Measurements from ENCODE around the gene CBFA2T3.

DNA sequence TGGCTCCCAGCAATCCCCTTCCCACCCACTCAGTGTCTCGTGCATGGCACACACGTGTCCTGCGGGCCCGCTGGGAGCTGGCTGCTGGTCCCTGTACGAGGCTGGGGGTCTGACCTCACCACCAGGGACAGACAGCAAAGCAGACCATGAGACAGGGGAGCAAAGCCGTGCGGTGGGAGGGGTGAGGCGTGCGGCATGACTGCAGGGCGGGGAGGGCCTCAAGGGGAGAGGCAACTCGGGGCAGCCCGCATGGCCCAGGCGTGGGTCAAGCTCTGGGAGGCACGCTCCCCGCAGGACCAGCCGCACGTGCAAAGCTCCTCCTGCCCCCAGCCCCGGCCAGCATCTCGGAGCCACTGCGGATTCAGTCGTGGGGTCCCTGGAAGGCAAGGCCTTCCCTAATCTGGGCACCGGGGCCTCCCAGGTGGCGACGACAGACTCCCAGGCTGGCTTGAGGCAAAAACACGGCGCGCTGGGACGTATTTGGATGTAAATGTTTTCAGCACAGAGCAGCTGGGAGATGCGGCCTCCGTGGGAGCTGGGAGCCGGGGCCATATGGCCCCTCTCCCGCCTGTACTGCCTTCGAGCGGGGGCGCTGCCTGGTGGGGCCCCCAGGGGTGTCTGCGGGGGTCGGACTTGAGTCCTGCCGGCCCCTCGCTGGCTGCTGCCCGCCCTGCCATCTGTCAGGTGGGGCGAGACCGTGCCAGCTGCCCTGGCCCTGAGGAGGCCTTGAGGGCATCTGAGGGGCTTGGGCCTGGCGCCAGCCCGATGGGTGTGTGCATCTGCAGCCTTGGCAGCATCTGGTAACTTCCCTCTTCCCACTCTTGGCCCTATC, 12.2 kb upstream of the CBFA2T3 start:
- TF ChIP-seq, protein P1, sequence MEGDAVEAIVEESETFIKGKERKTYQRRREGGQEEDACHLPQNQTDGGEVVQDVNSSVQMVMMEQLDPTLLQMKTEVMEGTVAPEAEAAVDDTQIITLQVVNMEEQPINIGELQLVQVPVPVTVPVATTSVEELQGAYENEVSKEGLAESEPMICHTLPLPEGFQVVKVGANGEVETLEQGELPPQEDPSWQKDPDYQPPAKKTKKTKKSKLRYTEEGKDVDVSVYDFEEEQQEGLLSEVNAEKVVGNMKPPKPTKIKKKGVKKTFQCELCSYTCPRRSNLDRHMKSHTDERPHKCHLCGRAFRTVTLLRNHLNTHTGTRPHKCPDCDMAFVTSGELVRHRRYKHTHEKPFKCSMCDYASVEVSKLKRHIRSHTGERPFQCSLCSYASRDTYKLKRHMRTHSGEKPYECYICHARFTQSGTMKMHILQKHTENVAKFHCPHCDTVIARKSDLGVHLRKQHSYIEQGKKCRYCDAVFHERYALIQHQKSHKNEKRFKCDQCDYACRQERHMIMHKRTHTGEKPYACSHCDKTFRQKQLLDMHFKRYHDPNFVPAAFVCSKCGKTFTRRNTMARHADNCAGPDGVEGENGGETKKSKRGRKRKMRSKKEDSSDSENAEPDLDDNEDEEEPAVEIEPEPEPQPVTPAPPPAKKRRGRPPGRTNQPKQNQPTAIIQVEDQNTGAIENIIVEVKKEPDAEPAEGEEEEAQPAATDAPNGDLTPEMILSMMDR (IDR thresholded peaks at IDR 0.05; ENCODE audit: insufficient read depth, low read length): no peak
- TF ChIP-seq REST (IDR thresholded peaks at IDR 0.05; ENCODE audit: insufficient replicate concordance, low read depth): no peak
- TF ChIP-seq POLR2AphosphoS5 (IDR thresholded peaks at IDR 0.05; ENCODE audit: low read depth): no peak
- no peak for TF ChIP-seq SPI1 (IDR thresholded peaks at IDR 0.05; ENCODE audit: borderline replicate concordance, low read depth)

Data from HL-60 (cell line).